ENCODE results near the gene NEDD4L. TPM values are rescaled to one million over a fixed set of nuclear protein-coding genes. Genes with fewer than 3 reads are reported as not detected.

NEDD4L gene
- total and polyA plus RNA-seq, 7 donors: 14.8 to 28.0 (median 19.6) TPM

DNA sequence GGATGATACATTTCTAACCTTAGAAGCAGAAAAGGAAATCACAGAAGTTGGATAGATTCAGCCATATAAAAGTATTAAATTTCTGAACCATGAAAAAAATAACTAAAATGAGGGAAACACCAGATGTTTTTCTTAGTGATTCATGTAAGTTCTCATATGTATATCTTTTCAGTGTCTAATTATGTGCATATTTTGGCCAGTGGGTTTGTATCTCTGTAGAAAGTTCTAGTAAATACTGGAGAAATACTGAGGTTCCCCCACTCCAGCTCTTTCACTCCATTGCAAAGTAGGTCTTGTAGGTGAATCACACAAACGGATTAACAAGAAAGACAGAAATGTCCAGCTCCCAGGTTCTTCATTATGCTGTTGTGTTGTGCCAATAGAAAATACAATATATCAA, 222.3 kb downstream of the NEDD4L start:
- Histone ChIP-seq H3K4me1 (peaks cover 58% of the 10 kb centered on the region), H3K27ac (no peak overlapping the region), H3K27me3 (ENCODE audit: insufficient read depth in 3 of 3, low read length in 2 of 3) (no peaks in the 10 kb centered on the region), H3K4me3 (no peak overlapping the region), H3K9me3 (no peaks in the 10 kb centered on the region), H3K36me3 (ENCODE audit: insufficient read depth in 1 of 2, low read depth in 1 of 2) (no peaks in the 10 kb centered on the region)
- WGBS, 3 donors: 43 to 70% (median 48%) methylated on average over 1 of the region's 1 CpG
- DNase-seq (no peak), ATAC-seq (no peak)
- intact Hi-C loops (cut with DNase I): no loop called here
- TF ChIP-seq, protein P1, sequence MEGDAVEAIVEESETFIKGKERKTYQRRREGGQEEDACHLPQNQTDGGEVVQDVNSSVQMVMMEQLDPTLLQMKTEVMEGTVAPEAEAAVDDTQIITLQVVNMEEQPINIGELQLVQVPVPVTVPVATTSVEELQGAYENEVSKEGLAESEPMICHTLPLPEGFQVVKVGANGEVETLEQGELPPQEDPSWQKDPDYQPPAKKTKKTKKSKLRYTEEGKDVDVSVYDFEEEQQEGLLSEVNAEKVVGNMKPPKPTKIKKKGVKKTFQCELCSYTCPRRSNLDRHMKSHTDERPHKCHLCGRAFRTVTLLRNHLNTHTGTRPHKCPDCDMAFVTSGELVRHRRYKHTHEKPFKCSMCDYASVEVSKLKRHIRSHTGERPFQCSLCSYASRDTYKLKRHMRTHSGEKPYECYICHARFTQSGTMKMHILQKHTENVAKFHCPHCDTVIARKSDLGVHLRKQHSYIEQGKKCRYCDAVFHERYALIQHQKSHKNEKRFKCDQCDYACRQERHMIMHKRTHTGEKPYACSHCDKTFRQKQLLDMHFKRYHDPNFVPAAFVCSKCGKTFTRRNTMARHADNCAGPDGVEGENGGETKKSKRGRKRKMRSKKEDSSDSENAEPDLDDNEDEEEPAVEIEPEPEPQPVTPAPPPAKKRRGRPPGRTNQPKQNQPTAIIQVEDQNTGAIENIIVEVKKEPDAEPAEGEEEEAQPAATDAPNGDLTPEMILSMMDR (IDR thresholded peaks at IDR 0.05): no peak

- no peak for DNase-seq
- ATAC-seq: no peak
- TF ChIP-seq, protein P1 (IDR thresholded peaks at IDR 0.05): no peak
- Histone ChIP-seq H3K27me3 (ENCODE audit: insufficient read depth in 3 of 3, low read length in 2 of 3) (no peaks in the 10 kb centered on the region), H3K4me1 (peaks cover 53% of the 10 kb centered on the region), H3K4me3 (no peak overlapping the region), H3K9me3 (no peaks in the 10 kb centered on the region), H3K27ac (no peak overlapping the region), H3K36me3 (ENCODE audit: insufficient read depth in 1 of 2, low read depth in 1 of 2) (no peaks in the 10 kb centered on the region)
- intact Hi-C loops (cut with DNase I): no loop called here
- 85 to 94% (median 85%) methylated on average over 6 of the region's 6 CpGs for WGBS, 3 donors
Measured at GRCh38 chr18:58267493-58267892, 223.5 kb downstream of the NEDD4L start.

DNA sequence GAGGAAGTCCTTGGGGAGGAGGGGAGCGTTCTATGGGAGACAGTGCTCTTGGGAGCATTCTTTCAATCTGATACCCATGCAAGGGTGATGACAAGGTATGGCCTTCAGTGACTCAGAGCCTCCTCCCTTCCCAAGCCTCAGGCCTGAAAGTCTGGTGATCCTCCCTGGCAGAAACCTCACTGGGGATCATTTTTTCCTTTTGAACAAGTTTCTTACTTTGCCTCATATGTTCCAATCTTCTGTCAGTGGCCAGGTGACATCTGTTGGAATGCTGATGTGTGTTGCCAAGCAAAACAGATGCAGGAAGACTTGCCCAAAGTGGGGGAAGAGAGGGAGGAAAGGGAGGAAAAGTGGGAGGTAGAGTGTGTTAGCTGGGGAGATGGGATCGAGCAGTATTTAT, 224.8 kb downstream of the NEDD4L start:
- no peaks in the 10 kb centered on the region for H3K36me3 ChIP-seq (ENCODE audit: insufficient read depth in 1 of 2, low read depth in 1 of 2)
- TF ChIP-seq, protein P1 (IDR thresholded peaks at IDR 0.05): no peak
- no peak overlapping the region for H3K4me3 ChIP-seq
- H3K27ac ChIP-seq: peak overlapping the region; percentile 32
- intact Hi-C loops (cut with DNase I): no loop called here
- no peaks in the 10 kb centered on the region for H3K27me3 ChIP-seq (ENCODE audit: insufficient read depth in 3 of 3, low read length in 2 of 3)
- 12 to 35% (median 13%) methylated on average over 2 of the region's 2 CpGs for WGBS, 3 donors
- ATAC-seq (peak; percentile 81 to 88 (median 82)), DNase-seq (no peak)
- H3K9me3 ChIP-seq: no peaks in the 10 kb centered on the region
- peaks cover 50% of the 10 kb centered on the region for H3K4me1 ChIP-seq

GRCh38 chr18:58269931-58270330, 225.9 kb downstream of the NEDD4L start:
- intact Hi-C loops (cut with DNase I): no loop called here
- 80 to 85% (median 81%) methylated on average over 5 of the region's 5 CpGs for WGBS, 3 donors
- no peaks in the 10 kb centered on the region for H3K36me3 ChIP-seq (ENCODE audit: insufficient read depth in 1 of 2, low read depth in 1 of 2)
- TF ChIP-seq, protein P1 (IDR thresholded peaks at IDR 0.05): no peak
- H3K4me1 ChIP-seq: peaks cover 45% of the 10 kb centered on the region
- no peak overlapping the region for H3K27ac ChIP-seq
- H3K27me3 ChIP-seq (ENCODE audit: insufficient read depth in 3 of 3, low read length in 2 of 3): no peaks in the 10 kb centered on the region
- ATAC-seq (no peak), DNase-seq (no peak)
- no peaks in the 10 kb centered on the region for H3K9me3 ChIP-seq
- H3K4me3 ChIP-seq: no peak overlapping the region

DNA sequence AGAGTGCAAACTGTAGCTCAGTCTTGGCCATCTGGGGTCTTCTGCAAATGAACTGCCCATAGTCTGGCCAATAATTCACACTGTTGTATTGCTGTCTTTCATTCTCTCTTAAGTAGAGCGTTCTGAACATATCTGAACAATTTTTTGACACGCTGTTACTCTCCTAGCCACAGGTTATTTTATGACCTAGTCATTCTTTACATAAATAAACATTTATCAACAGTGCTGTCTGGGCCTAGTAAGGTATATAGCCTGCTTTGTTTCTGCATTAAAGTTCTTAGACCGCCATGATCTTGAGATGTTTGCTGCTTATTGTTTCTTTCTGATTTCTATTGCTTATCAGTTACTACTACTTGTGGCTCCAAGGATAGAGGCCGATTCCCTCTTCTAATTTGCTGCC, 226.4 kb downstream of the NEDD4L start:
- Histone ChIP-seq H3K4me1 (peaks cover 46% of the 10 kb centered on the region), H3K27me3 (ENCODE audit: insufficient read depth in 3 of 3, low read length in 2 of 3) (no peaks in the 10 kb centered on the region), H3K27ac (no peak overlapping the region), H3K36me3 (ENCODE audit: insufficient read depth in 1 of 2, low read depth in 1 of 2) (no peaks in the 10 kb centered on the region), H3K4me3 (no peak overlapping the region), H3K9me3 (no peaks in the 10 kb centered on the region)
- DNase-seq (no peak), ATAC-seq (no peak)
- TF ChIP-seq, protein P1 (IDR thresholded peaks at IDR 0.05): no peak
- WGBS, 3 donors: 93 to 98% (median 98%) methylated on average over 4 of the region's 4 CpGs
- intact Hi-C loops (cut with DNase I): no loop called here

Data from psoas muscle (tissue), 8 donors.